ENCODE results near the gene MYH4. TPM values are rescaled to one million over a fixed set of nuclear protein-coding genes. Genes with fewer than 3 reads are reported as not detected.

MYH4 gene
- 0.99 TPM for total RNA-seq

DNA sequence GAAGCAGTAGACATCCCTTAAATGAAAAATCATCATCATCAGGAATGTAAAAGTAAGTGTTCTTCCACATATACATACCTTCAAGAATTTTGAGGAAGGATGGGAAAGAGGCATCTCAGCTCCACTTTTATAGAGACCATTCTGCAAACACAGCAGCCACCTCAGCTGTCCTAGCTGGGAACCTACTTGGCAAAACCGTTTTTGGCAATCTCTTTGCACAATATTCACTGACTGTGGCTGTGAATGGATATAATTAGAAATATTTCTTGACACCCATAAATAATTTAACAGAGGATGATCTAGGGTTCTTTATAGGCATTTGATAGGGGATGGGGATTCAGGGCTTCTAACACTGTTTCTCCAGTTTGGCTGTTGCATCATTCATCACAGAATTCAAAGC is at the start of gene MYH4:
Gene MYH4 (minus strand): TSS at position 101 of the 400 bp plus-strand sequence. CDS start 2,814 bp downstream, outside the sequence.

DNA sequence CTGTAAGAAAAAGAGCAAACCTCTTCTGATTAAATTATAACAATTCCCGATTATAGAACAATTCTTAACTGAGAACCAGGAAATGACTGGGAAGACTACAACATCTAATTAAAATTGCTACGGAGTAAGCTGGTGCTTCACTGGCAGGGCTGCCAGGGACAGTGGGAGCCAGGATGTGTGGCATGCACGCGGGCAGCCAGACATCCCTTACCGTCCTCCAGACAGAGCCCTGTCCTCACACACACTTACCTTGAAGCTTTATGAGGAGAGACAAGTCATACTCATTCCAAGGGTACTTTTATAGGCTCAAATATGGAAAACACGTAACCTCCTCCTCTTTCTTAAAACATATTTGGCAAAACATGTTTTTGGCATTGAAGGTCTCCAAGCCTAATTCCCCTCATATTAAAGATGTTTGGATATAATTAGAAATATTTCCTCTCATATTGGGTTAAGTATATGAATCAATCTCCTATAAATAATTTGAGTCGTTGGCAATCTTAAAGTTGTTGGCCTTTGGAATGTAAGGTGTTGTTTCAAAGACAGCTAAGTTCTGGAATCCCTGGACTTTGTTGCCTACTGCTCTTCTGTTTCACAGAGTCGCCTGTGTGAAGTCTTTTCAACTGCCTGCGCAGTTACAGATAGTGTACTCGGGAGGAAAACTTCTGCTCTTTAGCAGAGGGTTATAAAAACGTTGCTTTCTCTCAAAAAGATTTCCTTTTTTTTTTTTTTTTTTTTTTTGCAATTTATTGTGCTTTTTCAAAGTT is 49.1 kb upstream of the MYH4 start, which contains the start of gene MYH1:
Gene MYH1 (minus strand): TSS at position 272 of the 767 bp plus-strand sequence. CDS start 1,900 bp downstream, outside the sequence.

DNA sequence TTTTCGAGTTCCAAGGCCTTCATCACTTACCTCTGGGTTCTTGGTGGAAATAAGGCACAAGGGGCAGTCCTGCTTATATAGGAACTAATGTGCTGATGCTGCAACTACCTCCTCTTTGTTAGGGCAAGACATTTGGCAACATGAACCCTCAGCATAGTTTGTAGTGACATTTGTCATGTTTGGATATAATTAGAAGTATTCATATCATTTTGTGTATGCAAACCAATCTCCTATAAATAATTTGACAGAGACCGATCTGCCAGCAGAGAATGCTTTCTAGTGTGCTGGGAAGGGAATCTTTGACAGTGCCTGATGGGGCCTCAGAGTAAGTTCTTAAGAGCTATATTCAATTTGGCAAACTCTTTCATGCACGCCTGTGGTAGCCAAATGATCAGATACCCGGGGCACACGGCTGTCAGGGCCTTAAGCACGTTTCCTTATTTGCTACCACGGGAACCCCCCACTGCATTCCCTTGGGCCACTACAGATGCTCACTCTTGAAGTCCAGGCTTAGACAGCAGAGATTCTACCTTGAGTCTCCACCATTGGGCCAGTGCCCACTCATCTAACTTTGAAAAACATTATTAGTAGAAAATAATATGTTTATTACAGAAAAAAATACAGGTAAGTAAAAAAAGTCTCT is 47.3 kb downstream of the MYH4 start, which contains the start of gene MYH8:
Gene MYH8 (minus strand): TSS at position 51 of the 643 bp plus-strand sequence. CDS start 1,723 bp downstream, outside the sequence.

Other genes with a start within 250 kb of the MYH4 start
- 0.18 TPM for gene MYH13, start 96.6 kb downstream of the MYH4 start, total RNA-seq
- gene MYH8, start 47.6 kb downstream of the MYH4 start, total RNA-seq: 1,213 TPM
- gene MYH1, start 49.0 kb upstream of the MYH4 start, total RNA-seq: 1.5 TPM
- 137 TPM for gene MYH2, start 80.1 kb upstream of the MYH4 start, total RNA-seq
- gene MYH3, start 187.8 kb upstream of the MYH4 start, total RNA-seq: 802 TPM
- gene SCO1, start 228.0 kb upstream of the MYH4 start, total RNA-seq: 86.5 TPM
- 15.9 TPM for gene ADPRM, start 228.0 kb upstream of the MYH4 start, total RNA-seq